CD4-positive, alpha-beta T cell (primary cell): ENCODE data around the gene PEAK3. TPM values are rescaled to one million over a fixed set of nuclear protein-coding genes. Genes with fewer than 3 reads are reported as not detected.

ENCODE experiments used
- ATAC-seq: fragments of 200-7000 bp; cut with Tn5 transposase; one replicate; pipeline ENCODE4 v1.10.0; 2022; ENCODE audit warnings: mild to moderate bottlenecking; ENCODE audit not compliant: poor library complexity
- CTCF ChIA-PET: fragments of 350-600 bp; sonication (Branson Sonifier 250); formaldehyde crosslinking; loops from one replicate; lab custom pipeline; 2021; ENCODE audit warnings: antibody characterized with exemption, inconsistent platforms; lab: Charles Lee
- POLR2A ChIA-PET: fragments of 350-600 bp; sonication (Branson Sonifier 250); formaldehyde crosslinking; loops from one replicate; lab custom pipeline; 2021; ENCODE audit warnings: antibody characterized with exemption, inconsistent platforms; lab: Charles Lee
- DNase-seq, 14 experiments: peaks; one replicate each; pipeline ENCODE4 v3.0.0-alpha.2; 2013 to 2020; ENCODE audit warnings: mixed read lengths in 2 of 14
- H3K27ac ChIP-seq, 2 donors: one replicate each; pipeline versions ENCODE4 v1.5.1 to v1.7.0; 2013; ENCODE audit warnings: low read length in 2 of 2, low read depth in 1 of 2, mild to moderate bottlenecking in 1 of 2
- H3K27me3 ChIP-seq, 2 experiments: 1 replicate in 1 of 2; 2 replicates in 1 of 2; pipeline versions ENCODE4 v1.6.1 to v1.7.0; 2013; ENCODE audit warnings: low read length in 2 of 2, control low read depth in 1 of 2, mild to moderate bottlenecking in 1 of 2, moderate library complexity in 1 of 2; ENCODE audit not compliant: insufficient read depth in 2 of 2, control insufficient read depth in 1 of 2
- H3K36me3 ChIP-seq: one replicate; pipeline ENCODE4 v1.6.1; 2013; ENCODE audit warnings: low read length, control low read depth; ENCODE audit not compliant: insufficient read depth
- H3K4me1 ChIP-seq: one replicate; pipeline ENCODE4 v1.6.1; 2013; ENCODE audit warnings: low read length, control low read depth; ENCODE audit not compliant: insufficient read depth
- H3K4me3 ChIP-seq: one replicate; pipeline ENCODE4 v1.5.1; 2013; ENCODE audit warnings: mild to moderate bottlenecking, low read length, moderate library complexity
- H3K9me3 ChIP-seq, 2 experiments: 1 replicate in 1 of 2; 2 replicates in 1 of 2; pipeline versions ENCODE4 v1.6.1 to v1.7.0; 2013; ENCODE audit warnings: low read length in 2 of 2, mild to moderate bottlenecking in 2 of 2, control low read depth in 1 of 2, moderate library complexity in 1 of 2; ENCODE audit not compliant: control insufficient read depth in 1 of 2, insufficient read depth in 1 of 2
- H3K27ac Mint-ChIP-seq: one replicate; pipeline ENCODE4 v1.8.0; 2020; ENCODE audit warnings: mixed read lengths
- H3K27me3 Mint-ChIP-seq: one replicate; pipeline ENCODE4 v1.8.0; 2021; ENCODE audit warnings: mixed read lengths
- H3K36me3 Mint-ChIP-seq: one replicate; pipeline ENCODE4 v1.8.0; 2021; ENCODE audit warnings: low read depth, mixed read lengths
- H3K4me1 Mint-ChIP-seq: one replicate; pipeline ENCODE4 v1.8.0; 2021; ENCODE audit warnings: low read depth, mixed read lengths
- H3K4me3 Mint-ChIP-seq: one replicate; pipeline ENCODE4 v1.8.0; 2020; ENCODE audit warnings: mild to moderate bottlenecking, mixed read lengths
- H3K9me3 Mint-ChIP-seq: one replicate; pipeline ENCODE4 v1.8.0; 2020; ENCODE audit warnings: mixed read lengths
- CTCF ChIP-seq: fragments of 200-600 bp; IDR thresholded peaks from one replicate; pipeline ENCODE4 v1.8.0; 2022; ENCODE audit warnings: antibody characterized with exemption, mild to moderate bottlenecking
- intact Hi-C, 2 experiments: fragments of 100-400 bp; cut with DNase I in 1 of 2; cut with micrococcal nuclease in 1 of 2; formaldehyde crosslinking; loops; one replicate each; pipeline versions ENCODE4 v1.15.1 to v1.9.0; 2023 to 2025; cut with DNase I, micrococcal nuclease
- total RNA-seq, 174 experiments: library from RNA in 2 of 174; stranded (reverse) in 2 of 174; gene quantifications; one replicate each; pipeline ENCODE4 v1.2.3 and lab custom pipeline; 2021 to 2026

Gene PEAK3
- total RNA-seq, 2 experiments from 2014 or later = not detected

GRCh38 chr19:2227415-2228156 lies 54.4 kb downstream of the PEAK3 start:
- POLR2A ChIA-PET = no interaction called here
- Histone ChIP-seq H3K4me1 (peaks cover 3% of the 10 kb centered on the region), H3K4me3 (no peak overlapping the region), H3K27ac (no peak overlapping the region), H3K36me3 (peaks cover 52% of the 10 kb centered on the region), H3K27me3 (no peaks in the 10 kb centered on the region), H3K9me3 (no peaks in the 10 kb centered on the region)
- no peak overlapping the region for H3K4me3 Mint-ChIP-seq
- CTCF ChIA-PET = no interaction called here
- ATAC-seq = no peak
- no peaks in the 10 kb centered on the region for H3K4me1 Mint-ChIP-seq
- no peaks in the 10 kb centered on the region for H3K27me3 Mint-ChIP-seq
- no peak for TF ChIP-seq CTCF
- H3K36me3 Mint-ChIP-seq = peaks cover 40% of the 10 kb centered on the region
- peak in 3 of 14 experiments; percentile 32 to 45 (median 39) for DNase-seq
- no peaks in the 10 kb centered on the region for H3K9me3 Mint-ChIP-seq
- no peak overlapping the region for H3K27ac Mint-ChIP-seq
- intact Hi-C loops = no loop called here

GRCh38 chr19:2226840-2227360 lies 55.1 kb downstream of the PEAK3 start:
- CTCF ChIA-PET = no interaction called here
- POLR2A ChIA-PET = no interaction called here
- intact Hi-C loops = no loop called here

GRCh38 chr19:2226051-2226839 lies 55.7 kb downstream of the PEAK3 start:
- H3K4me3 Mint-ChIP-seq = no peak overlapping the region
- H3K27me3 Mint-ChIP-seq = no peaks in the 10 kb centered on the region
- H3K36me3 Mint-ChIP-seq = peaks cover 40% of the 10 kb centered on the region

More at GRCh38 chr19:2226840-2227360, 55.1 kb downstream of the PEAK3 start:
- no peaks in the 10 kb centered on the region for H3K9me3 Mint-ChIP-seq
- ATAC-seq (no peak), DNase-seq (no peak)
- H3K36me3 ChIP-seq = peaks cover 48% of the 10 kb centered on the region
- H3K9me3 ChIP-seq = no peaks in the 10 kb centered on the region
- no peak overlapping the region for H3K4me3 ChIP-seq
- no peaks in the 10 kb centered on the region for H3K27me3 ChIP-seq
- H3K27ac ChIP-seq = no peak overlapping the region
- TF ChIP-seq CTCF = no peak
- H3K4me1 Mint-ChIP-seq = no peaks in the 10 kb centered on the region
- H3K27me3 Mint-ChIP-seq = no peaks in the 10 kb centered on the region
- H3K4me3 Mint-ChIP-seq = no peak overlapping the region
- peaks cover 40% of the 10 kb centered on the region for H3K36me3 Mint-ChIP-seq
- no peak overlapping the region for H3K27ac Mint-ChIP-seq
- no peaks in the 10 kb centered on the region for H3K4me1 ChIP-seq

More at GRCh38 chr19:2226051-2226839, 55.7 kb downstream of the PEAK3 start:
- peaks cover 48% of the 10 kb centered on the region for H3K36me3 ChIP-seq
- DNase-seq = no peak
- intact Hi-C loops = no loop called here
- no peak overlapping the region for H3K4me3 ChIP-seq
- no peak overlapping the region for H3K27ac Mint-ChIP-seq
- CTCF ChIA-PET = no interaction called here
- no peak for TF ChIP-seq CTCF
- no peaks in the 10 kb centered on the region for H3K9me3 ChIP-seq
- H3K4me1 ChIP-seq = no peaks in the 10 kb centered on the region
- POLR2A ChIA-PET = no interaction called here
- no peaks in the 10 kb centered on the region for H3K27me3 ChIP-seq
- H3K27ac ChIP-seq = no peak overlapping the region
- ATAC-seq = no peak
- no peaks in the 10 kb centered on the region for H3K9me3 Mint-ChIP-seq
- H3K4me1 Mint-ChIP-seq = no peaks in the 10 kb centered on the region
